HepG2 (cell line): ENCODE results near the gene TMEM151A. TPM values are rescaled to one million over a fixed set of nuclear protein-coding genes. Genes with fewer than 3 reads are reported as not detected.

Experiments used
- CCDC6 ChIP-seq: sonication (generic); formaldehyde crosslinking; IDR thresholded peaks from 2 replicates; pipeline ENCODE4 v1.8.1; 2022; ENCODE audit warnings: mild to moderate bottlenecking, missing genetic modification reagents, moderate library complexity
- FLYWCH1 ChIP-seq: sonication (generic); formaldehyde crosslinking; IDR thresholded peaks from 2 replicates; pipeline ENCODE4 v1.8.1; 2023; ENCODE audit warnings: mild to moderate bottlenecking, missing genetic modification reagents
- HES4 ChIP-seq: sonication (generic); formaldehyde crosslinking; IDR thresholded peaks from 2 replicates; pipeline ENCODE4 v1.9.0; 2021; ENCODE audit warnings: mild to moderate bottlenecking, missing genetic modification reagents, borderline replicate concordance
- JUNB ChIP-seq: sonication (generic); formaldehyde crosslinking; IDR thresholded peaks from 2 replicates; pipeline ENCODE4 v1.8.0; 2022; ENCODE audit warnings: missing genetic modification reagents, mild to moderate bottlenecking, borderline replicate concordance
- KAT2B ChIP-seq: fragments of 150-350 bp; IDR thresholded peaks from 2 replicates; pipeline ENCODE4 v1.6.1; 2014; ENCODE audit warnings: low read depth, low read length, borderline replicate concordance
- KLF13 ChIP-seq: sonication (generic); formaldehyde crosslinking; IDR thresholded peaks from 2 replicates; pipeline ENCODE4 v1.4.0; 2020; ENCODE audit warnings: mild to moderate bottlenecking, missing genetic modification reagents
- NCOR1 ChIP-seq: fragments of 200-600 bp; sonication (generic); IDR thresholded peaks from 2 replicates; pipeline ENCODE4 v1.7.0; 2017; ENCODE audit warnings: antibody characterized with exemption, low read length, borderline replicate concordance
- SALL2 ChIP-seq: sonication (generic); formaldehyde crosslinking; IDR thresholded peaks from 2 replicates; pipeline ENCODE4 v1.8.1; 2023; ENCODE audit warnings: mild to moderate bottlenecking, missing genetic modification reagents, inconsistent platforms
- TEAD3 ChIP-seq: optimal IDR thresholded peaks from 2 replicates; pipeline ENCODE3; 2016; ENCODE audit warnings: borderline replicate concordance
- THAP9 ChIP-seq: sonication (generic); formaldehyde crosslinking; IDR thresholded peaks from 2 replicates; pipeline ENCODE4; 2020; ENCODE audit warnings: missing genetic modification reagents, mild to moderate bottlenecking, borderline replicate concordance
- ZBTB8A ChIP-seq: sonication (generic); formaldehyde crosslinking; IDR thresholded peaks from 2 replicates; pipeline ENCODE4 v1.4.0; 2020; ENCODE audit warnings: mild to moderate bottlenecking, low read depth, missing genetic modification reagents, borderline replicate concordance
- ZNF563 ChIP-seq: sonication (generic); formaldehyde crosslinking; IDR thresholded peaks from 2 replicates; pipeline ENCODE4 v1.8.0; 2022; ENCODE audit warnings: mild to moderate bottlenecking, moderate library complexity, missing genetic modification reagents
- ZNF567 ChIP-seq: sonication (generic); formaldehyde crosslinking; IDR thresholded peaks from 2 replicates; pipeline ENCODE4 v1.8.1; 2023; ENCODE audit warnings: mild to moderate bottlenecking, missing genetic modification reagents, borderline replicate concordance
- ZNF672 ChIP-seq: sonication (generic); formaldehyde crosslinking; IDR thresholded peaks from 2 replicates; pipeline ENCODE4 v1.8.1; 2022; ENCODE audit warnings: missing genetic modification reagents
- ZSCAN25 ChIP-seq: sonication (generic); formaldehyde crosslinking; IDR thresholded peaks from 2 replicates; pipeline ENCODE4 v1.8.0; 2022; ENCODE audit warnings: mild to moderate bottlenecking, missing genetic modification reagents
- ZSCAN5A ChIP-seq: sonication (generic); formaldehyde crosslinking; IDR thresholded peaks from 2 replicates; pipeline ENCODE4 v1.8.0; 2022; ENCODE audit warnings: mild to moderate bottlenecking, missing genetic modification reagents, borderline replicate concordance
- ZSCAN9 ChIP-seq: IDR thresholded peaks from 2 replicates; pipeline ENCODE4 v1.6.1; 2016; ENCODE audit warnings: borderline replicate concordance
- polyA plus RNA-seq, 8 experiments: library from polyadenylated mRNA; depleted of rRNA in 3 of 8; stranded (reverse) in 7 of 8; unstranded in 1 of 8; fragments of >200 nt; fragmentation: Illumina TruSeq in 4 of 8; extraction: Trizol in 4 of 8; gene quantifications; 2 replicates each; pipeline versions ENCODE4 v1.2.1 to v1.2.3, GENCODE V29; 2011 to 2016; ENCODE audit warnings: low read depth in 4 of 8, missing spikeins in 1 of 8, mixed read lengths in 1 of 8; ENCODE audit not compliant: insufficient read depth in 1 of 8
- total RNA-seq, 5 experiments: library from RNA; depleted of rRNA; stranded (reverse); fragments of >200 nt; fragmentation: Illumina TruSeq; extraction: Trizol; gene quantifications; 2 replicates each; pipeline ENCODE4 v1.2.3, GENCODE V29; 2016; ENCODE audit warnings: low read depth in 1 of 5
- TF ChIP-seq, protein P1 (sequence below): IDR thresholded peaks from 2 replicates; pipeline ENCODE4 v1.6.1; 2012; ENCODE audit warnings: inconsistent platforms
- TF ChIP-seq, protein P2 (sequence below): sonication (generic); formaldehyde crosslinking; IDR thresholded peaks from 2 replicates; pipeline ENCODE4 v1.5.0; 2020; ENCODE audit warnings: mild to moderate bottlenecking, missing genetic modification reagents
- TF ChIP-seq, protein P3 (sequence below): sonication (generic); formaldehyde crosslinking; IDR thresholded peaks from 2 replicates; pipeline ENCODE4 v1.4.0; 2020; ENCODE audit warnings: missing genetic modification reagents

The TMEM151A gene
- total and polyA plus RNA-seq, 2 of the 13 experiments (the other 11 are each of a cell fraction or from before 2014, with no cell fraction given), result 0.18 to 0.33 TPM

DNA sequence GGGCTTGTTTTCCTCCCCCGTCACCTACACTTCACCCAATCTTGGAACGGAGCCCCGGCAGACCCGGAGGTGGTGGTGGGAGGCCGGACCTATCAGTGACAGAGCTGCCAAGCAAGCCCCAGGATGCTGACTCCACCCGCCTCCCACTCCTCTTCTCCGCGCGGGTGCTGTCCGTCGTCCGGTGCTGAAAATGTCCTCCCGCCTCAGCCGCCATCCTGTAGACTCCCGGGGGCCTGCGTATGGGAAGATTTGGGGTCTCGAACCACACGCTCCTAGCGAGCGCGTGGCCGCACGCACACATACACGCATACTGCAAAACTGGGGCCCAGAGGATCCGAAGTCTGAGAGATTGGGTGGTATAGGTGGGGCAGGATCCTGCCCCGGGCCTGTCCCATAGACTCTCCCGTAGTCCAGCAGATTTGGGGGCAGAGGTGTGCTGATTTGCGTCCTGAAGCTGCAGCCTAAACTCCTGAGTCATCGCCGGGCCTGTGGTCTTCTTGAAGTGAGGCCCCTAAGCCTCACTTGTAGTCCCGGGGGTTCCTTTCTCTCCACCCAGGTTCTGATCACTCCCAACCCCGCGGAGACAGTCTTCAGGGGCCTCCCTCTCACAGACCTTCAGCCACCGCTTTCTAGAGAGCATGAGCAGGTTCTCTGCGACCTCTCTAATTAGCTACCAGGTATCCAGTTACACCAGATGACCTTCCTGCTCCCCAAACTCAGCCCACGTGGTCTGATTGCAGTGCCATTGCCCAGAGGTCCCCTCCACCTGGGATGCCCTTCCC, 2.0 kb upstream of the TMEM151A start (continued):
- TF ChIP-seq, protein P1, sequence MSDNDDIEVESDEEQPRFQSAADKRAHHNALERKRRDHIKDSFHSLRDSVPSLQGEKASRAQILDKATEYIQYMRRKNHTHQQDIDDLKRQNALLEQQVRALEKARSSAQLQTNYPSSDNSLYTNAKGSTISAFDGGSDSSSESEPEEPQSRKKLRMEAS, result peak; percentile 68; the same call in 1 of the 2 replicates
- TF ChIP-seq ZNF563, result peak; percentile 89
- TF ChIP-seq THAP9, result peak; percentile 20; the same call in 1 of the 2 replicates
- TF ChIP-seq, protein P2, sequence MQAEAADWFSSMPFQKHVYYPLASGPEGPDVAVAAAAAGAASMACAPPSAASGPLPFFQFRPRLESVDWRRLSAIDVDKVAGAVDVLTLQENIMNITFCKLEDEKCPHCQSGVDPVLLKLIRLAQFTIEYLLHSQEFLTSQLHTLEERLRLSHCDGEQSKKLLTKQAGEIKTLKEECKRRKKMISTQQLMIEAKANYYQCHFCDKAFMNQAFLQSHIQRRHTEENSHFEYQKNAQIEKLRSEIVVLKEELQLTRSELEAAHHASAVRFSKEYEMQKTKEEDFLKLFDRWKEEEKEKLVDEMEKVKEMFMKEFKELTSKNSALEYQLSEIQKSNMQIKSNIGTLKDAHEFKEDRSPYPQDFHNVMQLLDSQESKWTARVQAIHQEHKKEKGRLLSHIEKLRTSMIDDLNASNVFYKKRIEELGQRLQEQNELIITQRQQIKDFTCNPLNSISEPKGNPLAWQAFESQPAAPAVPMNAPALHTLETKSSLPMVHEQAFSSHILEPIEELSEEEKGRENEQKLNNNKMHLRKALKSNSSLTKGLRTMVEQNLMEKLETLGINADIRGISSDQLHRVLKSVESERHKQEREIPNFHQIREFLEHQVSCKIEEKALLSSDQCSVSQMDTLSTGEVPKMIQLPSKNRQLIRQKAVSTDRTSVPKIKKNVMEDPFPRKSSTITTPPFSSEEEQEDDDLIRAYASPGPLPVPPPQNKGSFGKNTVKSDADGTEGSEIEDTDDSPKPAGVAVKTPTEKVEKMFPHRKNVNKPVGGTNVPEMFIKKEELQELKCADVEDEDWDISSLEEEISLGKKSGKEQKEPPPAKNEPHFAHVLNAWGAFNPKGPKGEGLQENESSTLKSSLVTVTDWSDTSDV (CRISPR knock-in tag), result no peak
- TF ChIP-seq FLYWCH1 (CRISPR knock-in tag), result no peak
- TF ChIP-seq SALL2 (CRISPR knock-in tag), result 0 out of 2 replicates have a peak, but pooled peaks have one; percentile 15
- TF ChIP-seq, protein P3, sequence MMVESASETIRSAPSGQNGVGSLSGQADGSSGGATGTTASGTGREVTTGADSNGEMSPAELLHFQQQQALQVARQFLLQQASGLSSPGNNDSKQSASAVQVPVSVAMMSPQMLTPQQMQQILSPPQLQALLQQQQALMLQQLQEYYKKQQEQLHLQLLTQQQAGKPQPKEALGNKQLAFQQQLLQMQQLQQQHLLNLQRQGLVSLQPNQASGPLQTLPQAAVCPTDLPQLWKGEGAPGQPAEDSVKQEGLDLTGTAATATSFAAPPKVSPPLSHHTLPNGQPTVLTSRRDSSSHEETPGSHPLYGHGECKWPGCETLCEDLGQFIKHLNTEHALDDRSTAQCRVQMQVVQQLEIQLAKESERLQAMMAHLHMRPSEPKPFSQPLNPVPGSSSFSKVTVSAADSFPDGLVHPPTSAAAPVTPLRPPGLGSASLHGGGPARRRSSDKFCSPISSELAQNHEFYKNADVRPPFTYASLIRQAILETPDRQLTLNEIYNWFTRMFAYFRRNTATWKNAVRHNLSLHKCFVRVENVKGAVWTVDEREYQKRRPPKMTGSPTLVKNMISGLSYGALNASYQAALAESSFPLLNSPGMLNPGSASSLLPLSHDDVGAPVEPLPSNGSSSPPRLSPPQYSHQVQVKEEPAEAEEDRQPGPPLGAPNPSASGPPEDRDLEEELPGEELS (CRISPR knock-in tag), result no peak
- TF ChIP-seq ZSCAN5A, result 0 out of 2 replicates have a peak, but pooled peaks have one; percentile 39
- peak; percentile 96 for TF ChIP-seq HES4
- no peak for TF ChIP-seq NCOR1
- TF ChIP-seq ZNF567 (CRISPR knock-in tag), result no peak
- peak; percentile 72; the same call in 1 of the 2 replicates for TF ChIP-seq JUNB (CRISPR knock-in tag)
- no peak for TF ChIP-seq KLF13
- no peak for TF ChIP-seq TEAD3 (CRISPR knock-in tag)
- no peak for TF ChIP-seq ZBTB8A
- no peak for TF ChIP-seq ZNF672 (CRISPR knock-in tag)
- TF ChIP-seq ZSCAN9, result peak; percentile 88
- TF ChIP-seq KAT2B, result no peak
- TF ChIP-seq ZSCAN25 (CRISPR knock-in tag), result peak; percentile 62; the same call in 1 of the 2 replicates
- TF ChIP-seq CCDC6, result no peak
